Naive thymus-derived CD4-positive, alpha-beta T cell (primary cell): ENCODE measurements around the gene FAM216A. TPM values are rescaled to one million over a fixed set of nuclear protein-coding genes. Genes with fewer than 3 reads are reported as not detected.

Experiments
- ATAC-seq: fragments of 150-1000 bp; cut with Tn5 transposase; 2 replicates; pipeline ENCODE4 v1.10.0; 2021; ENCODE audit warnings: mild to moderate bottlenecking, moderate library complexity
- CTCF ChIA-PET: fragments of 350-600 bp; sonication (Branson Sonifier 250); formaldehyde crosslinking; loops from one replicate; lab custom pipeline; 2021; ENCODE audit warnings: antibody characterized with exemption; lab: Charles Lee
- POLR2A ChIA-PET: fragments of 350-600 bp; sonication (Branson Sonifier 250); formaldehyde crosslinking; loops from one replicate; lab custom pipeline; 2021; ENCODE audit warnings: antibody characterized with exemption, inconsistent platforms; lab: Charles Lee
- DNase-seq, 9 donors: peaks; one replicate each; pipeline versions ENCODE4 v3.0.0 to v3.0.0-alpha.2; 2020 to 2022; ENCODE audit warnings: mixed read lengths in 1 of 9
- H3K27ac ChIP-seq: one replicate; pipeline ENCODE4 v1.7.0; 2013; ENCODE audit warnings: mild to moderate bottlenecking, low read depth, low read length, moderate library complexity
- H3K27me3 ChIP-seq, 2 donors: one replicate each; pipeline ENCODE4 v1.7.0; 2013; ENCODE audit warnings: low read length in 2 of 2, mild to moderate bottlenecking in 2 of 2, moderate library complexity in 2 of 2; ENCODE audit not compliant: control insufficient read depth in 2 of 2, insufficient read depth in 2 of 2
- H3K36me3 ChIP-seq, 3 experiments: 1 replicate in 2 of 3; 2 replicates in 1 of 3; pipeline ENCODE4 v1.7.0; 2013; ENCODE audit warnings: low read length in 3 of 3, mild to moderate bottlenecking in 3 of 3, moderate library complexity in 1 of 3; ENCODE audit not compliant: insufficient read depth in 3 of 3, control insufficient read depth in 2 of 3
- H3K4me1 ChIP-seq, 2 donors: one replicate each; pipeline ENCODE4 v1.7.0; 2013; ENCODE audit warnings: low read length in 2 of 2, mild to moderate bottlenecking in 2 of 2, moderate library complexity in 1 of 2; ENCODE audit not compliant: control insufficient read depth in 2 of 2, insufficient read depth in 2 of 2
- H3K4me3 ChIP-seq: 2 replicates; pipeline ENCODE4 v1.7.0; 2013; ENCODE audit warnings: mild to moderate bottlenecking, low read length
- H3K9me3 ChIP-seq, 3 experiments: 1 replicate in 2 of 3; 2 replicates in 1 of 3; pipeline ENCODE4 v1.7.0; 2013; ENCODE audit warnings: low read length in 3 of 3; ENCODE audit not compliant: control insufficient read depth in 2 of 3
- H3K27ac Mint-ChIP-seq, 9 donors: one replicate each; pipeline ENCODE4 v1.8.0; 2020 to 2022; ENCODE audit warnings: mixed read lengths in 9 of 9, mild to moderate bottlenecking in 8 of 9, moderate library complexity in 5 of 9, inconsistent platforms in 2 of 9
- H3K27me3 Mint-ChIP-seq, 5 donors: one replicate each; pipeline ENCODE4 v1.8.0; 2021 to 2022; ENCODE audit warnings: mixed read lengths in 5 of 5, mild to moderate bottlenecking in 1 of 5
- H3K36me3 Mint-ChIP-seq, 5 donors: one replicate each; pipeline ENCODE4 v1.8.0; 2020 to 2022; ENCODE audit warnings: mixed read lengths in 5 of 5, mild to moderate bottlenecking in 3 of 5, inconsistent platforms in 1 of 5
- H3K4me1 Mint-ChIP-seq, 7 donors: one replicate each; pipeline ENCODE4 v1.8.0; 2020 to 2022; ENCODE audit warnings: mixed read lengths in 7 of 7, mild to moderate bottlenecking in 3 of 7, inconsistent platforms in 1 of 7
- H3K4me3 Mint-ChIP-seq, 10 donors: one replicate each; pipeline ENCODE4 v1.8.0; 2020 to 2022; ENCODE audit warnings: mild to moderate bottlenecking in 10 of 10, mixed read lengths in 10 of 10, moderate library complexity in 6 of 10, inconsistent platforms in 2 of 10
- H3K9me3 Mint-ChIP-seq, 11 donors: one replicate each; pipeline ENCODE4 v1.8.0; 2020 to 2022; ENCODE audit warnings: mixed read lengths in 11 of 11, mild to moderate bottlenecking in 4 of 11, inconsistent platforms in 1 of 11, moderate library complexity in 1 of 11
- intact Hi-C, 2 donors: fragments of 100-400 bp; cut with micrococcal nuclease; formaldehyde crosslinking; loops; one replicate each; pipeline ENCODE4 v1.15.1; 2023
- polyA plus RNA-seq, 2 donors: library from polyadenylated mRNA; unstranded; fragments of 300-500 nt; fragmentation: Illumina TruSeq; gene quantifications; one replicate each; pipeline ENCODE4 v1.2.3, GENCODE V29; 2021
- total RNA-seq, 6 experiments: library from RNA in 5 of 6; stranded (reverse) in 5 of 6; gene quantifications; 1 replicate in 5 of 6; 2 replicates in 1 of 6; pipeline ENCODE4 v1.2.3 and lab custom pipeline; 2021 to 2026

The FAM216A gene
- total and polyA plus RNA-seq, 7 experiments from 2014 or later, result 5.3 to 24.1 (median 14.2) TPM

DNA sequence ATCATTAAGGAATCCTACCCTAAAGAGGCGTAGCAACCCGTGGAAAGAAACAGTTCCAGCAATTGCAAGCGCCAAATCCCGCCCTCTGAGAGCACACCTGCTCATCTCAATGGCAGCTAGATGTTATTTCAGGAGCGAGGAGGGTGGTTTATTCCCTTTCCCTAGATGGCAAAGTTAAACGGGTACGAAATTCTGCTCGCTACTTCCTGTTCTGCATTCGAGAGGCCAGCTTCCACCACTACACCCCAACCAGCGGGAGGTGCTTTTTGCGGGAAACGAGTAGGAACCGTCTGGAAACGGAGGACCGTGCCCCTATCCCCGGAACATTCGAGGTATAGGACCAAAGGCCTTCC, 32.7 kb downstream of the FAM216A start:
- Mint-ChIP-seq H3K9me3 (peaks cover 0 to 6% (median 0%) of the 10 kb centered on the region in 11 donors), H3K36me3 (peaks cover 0 to 13% (median 0%) of the 10 kb centered on the region in 5 donors), H3K27me3 (peaks cover 0 to 3% (median 0%) of the 10 kb centered on the region in 5 donors), H3K27ac (peak overlapping the region; percentile 93 to 100 (median 97)), H3K4me3 (peak overlapping the region; percentile 88 to 100 (median 97)), H3K4me1 (peaks cover 22 to 52% (median 39%) of the 10 kb centered on the region in 7 donors)
- H3K36me3 ChIP-seq, result peaks cover 0 to 4% (median 0%) of the 10 kb centered on the region in 3 experiments
- no peaks in the 10 kb centered on the region for H3K27me3 ChIP-seq
- POLR2A ChIA-PET, result interaction anchor here (0.6 to 3.4 kb wide), 9 partner anchors 10 to 241 kb away, joined by 3 to 52 read pairs (median 4); partner anchors contain the start of genes ARPC3, FAM216A and GPN3
- ATAC-seq, result peak; percentile 3
- H3K9me3 ChIP-seq, result no peaks in the 10 kb centered on the region
- intact Hi-C loops, result loop anchor here in 1 of 2 donors (1.0 to 5.0 kb wide), 4 partner anchors 99 to 1096 kb away; partner anchors contain the start of genes ANKRD13A, ATXN2 and GIT2
- H3K4me3 ChIP-seq, result peak overlapping the region; percentile 86
- CTCF ChIA-PET, result interaction anchor here (0.6 to 4.3 kb wide), 3 partner anchors 18 to 53 kb away, joined by 3 to 20 read pairs (median 8); partner anchors contain the start of genes FAM216A and GPN3
- DNase-seq, result no peak
- H3K4me1 ChIP-seq, result peaks cover 20 to 22% of the 10 kb centered on the region in 2 donors
- peak overlapping the region; percentile 89 for H3K27ac ChIP-seq

DNA sequence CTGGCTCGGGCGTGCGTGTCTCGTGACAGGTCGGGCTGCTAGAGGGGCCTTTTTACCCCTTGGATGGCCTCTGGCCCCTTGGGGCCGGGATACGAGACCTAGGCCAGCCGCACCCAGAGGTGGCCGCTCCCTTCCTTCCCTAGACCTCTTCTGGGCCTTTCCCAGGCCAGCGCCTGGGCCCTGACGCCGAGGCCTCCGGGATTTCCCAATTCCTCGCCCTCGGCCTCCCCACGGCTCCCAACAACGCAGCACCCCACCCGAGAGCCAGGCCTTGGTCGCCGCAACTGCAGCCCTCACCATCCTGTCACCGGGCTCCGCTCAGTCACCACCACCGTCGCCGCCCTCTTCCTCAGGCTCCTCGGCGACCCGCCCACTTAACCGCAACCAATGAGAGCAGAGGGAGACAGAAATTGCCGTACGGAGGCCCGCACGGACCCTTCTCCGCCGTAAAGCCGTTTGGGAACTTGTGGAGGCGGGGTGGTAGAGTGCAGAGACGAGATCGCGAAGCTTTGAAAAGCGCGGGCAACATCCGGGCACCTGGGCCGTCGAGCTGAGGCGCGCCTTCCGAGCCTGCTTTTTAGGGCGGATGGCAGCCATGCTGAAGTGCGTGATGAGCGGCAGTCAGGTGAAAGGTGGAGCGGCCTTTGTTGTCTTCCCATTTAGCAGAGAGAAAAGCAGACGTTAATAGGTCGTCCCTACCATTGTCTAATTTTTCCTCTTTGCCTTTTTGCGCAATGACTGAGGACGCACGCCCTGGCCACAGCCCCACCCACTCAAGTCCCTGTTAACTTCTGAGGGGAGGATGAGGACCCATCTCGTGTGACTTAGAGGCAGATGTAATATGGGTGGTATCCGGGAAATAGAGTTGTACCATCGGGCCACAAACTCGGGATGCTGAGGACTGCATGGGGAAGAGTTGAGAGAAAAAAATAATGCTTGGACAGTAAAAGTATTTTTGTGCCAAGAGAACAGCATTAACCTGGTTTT, 33.4 kb downstream of the FAM216A start, which contains the start of the genes RAD9B and VPS29:
RAD9B (plus strand) TSS at position 580 of the 987 bp plus-strand sequence; CDS start at position 587, 7 bp downstream.
VPS29 (minus strand) TSS at position 360 of the 987 bp plus-strand sequence; CDS start at position 300, 60 bp downstream.
- H3K4me3 ChIP-seq, result peak within 1 kb of the TSS; percentile 86
- no peaks in the 10 kb centered on the region for H3K27me3 ChIP-seq
- peak within 1 kb of the TSS; percentile 93 to 100 (median 97) for H3K27ac Mint-ChIP-seq
- H3K9me3 ChIP-seq, result no peaks in the 10 kb centered on the region
- POLR2A ChIA-PET, result interaction anchor here (0.6 to 3.4 kb wide), 15 partner anchors 9 to 195 kb away, joined by 3 to 52 read pairs (median 3); partner anchors contain the start of genes ARPC3, FAM216A, GPN3 and TCTN1
- ATAC-seq (peak; percentile 98), DNase-seq (peak; percentile 91 to 100 (median 99))
- peak within 1 kb of the TSS; percentile 88 to 100 (median 97) for H3K4me3 Mint-ChIP-seq
- intact Hi-C loops, result loop anchor here (1.0 to 5.0 kb wide), 12 partner anchors 34 to 1095 kb away; partner anchors contain the start of genes ARPC3 (in 2 of the 2), FAM216A (in 2 of the 2), GPN3 (in 2 of the 2) and PPTC7 (in 2 of the 2)
- H3K36me3 ChIP-seq, result peaks cover 0 to 4% (median 0%) of the 10 kb centered on the region in 3 experiments
- peaks cover 22 to 52% (median 39%) of the 10 kb centered on the region in 7 donors for H3K4me1 Mint-ChIP-seq
- H3K4me1 ChIP-seq, result peaks cover 20 to 22% of the 10 kb centered on the region in 2 donors
- H3K27me3 Mint-ChIP-seq, result peaks cover 0 to 3% (median 0%) of the 10 kb centered on the region in 5 donors
- H3K36me3 Mint-ChIP-seq, result peaks cover 0 to 13% (median 0%) of the 10 kb centered on the region in 5 donors
- CTCF ChIA-PET, result interaction anchor here (0.7 to 4.3 kb wide), 4 partner anchors 33 to 100 kb away, joined by 6 to 20 read pairs (median 7); partner anchors contain the start of genes ARPC3, FAM216A and GPN3
- peaks cover 0 to 6% (median 0%) of the 10 kb centered on the region in 11 donors for H3K9me3 Mint-ChIP-seq
- H3K27ac ChIP-seq, result peak within 1 kb of the TSS; percentile 89

DNA sequence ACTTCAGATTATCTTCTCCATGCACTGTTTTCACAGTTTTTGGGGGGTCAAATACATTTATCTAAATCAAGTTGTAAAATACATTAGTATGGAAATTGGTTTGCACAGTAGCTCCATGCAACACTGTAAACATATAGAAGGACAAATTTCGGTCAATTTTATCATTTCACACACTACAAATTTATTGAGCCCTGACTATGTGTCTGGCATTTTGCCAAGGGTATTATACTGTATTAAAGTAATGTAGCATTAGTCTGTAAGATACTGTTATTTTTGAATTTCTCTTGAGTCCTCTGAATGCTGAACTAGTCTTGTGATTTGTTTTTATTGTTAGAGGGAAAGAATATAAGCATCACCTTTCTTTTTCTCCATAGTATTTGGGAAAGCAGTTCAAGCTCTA, 34.8 kb downstream of the FAM216A start:
- peaks cover 0 to 6% (median 0%) of the 10 kb centered on the region in 11 donors for H3K9me3 Mint-ChIP-seq
- H3K4me3 Mint-ChIP-seq, result peak overlapping the region in 3 of 10 donors; percentile 17 to 57 (median 54)
- Histone ChIP-seq H3K27ac (no peak overlapping the region), H3K36me3 (peaks cover 0 to 4% (median 0%) of the 10 kb centered on the region in 3 experiments), H3K27me3 (no peaks in the 10 kb centered on the region), H3K9me3 (no peaks in the 10 kb centered on the region), H3K4me3 (no peak overlapping the region), H3K4me1 (peaks cover 20 to 22% of the 10 kb centered on the region in 2 donors)
- no peak for DNase-seq
- intact Hi-C loops, result loop anchor here (2.0 to 5.0 kb wide), 4 partner anchors 97 to 1094 kb away; partner anchors contain the start of genes ANKRD13A (in 1 of the 2), ATXN2 (in 1 of the 2) and GIT2 (in 1 of the 2)
- peak overlapping the region in 8 of 9 donors; percentile 9 to 99 (median 76) for H3K27ac Mint-ChIP-seq
- peaks cover 21 to 47% (median 35%) of the 10 kb centered on the region in 7 donors for H3K4me1 Mint-ChIP-seq
- H3K27me3 Mint-ChIP-seq, result peaks cover 0 to 3% (median 0%) of the 10 kb centered on the region in 5 donors
- H3K36me3 Mint-ChIP-seq, result peaks cover 0 to 13% (median 0%) of the 10 kb centered on the region in 5 donors
- POLR2A ChIA-PET, result interaction anchor here (0.6 to 1.9 kb wide), 5 partner anchors 14 to 110 kb away, joined by 3 to 11 read pairs (median 5); partner anchors contain the start of genes ARPC3 and TCTN1
- CTCF ChIA-PET, result interaction anchor here (0.6 to 2.3 kb wide), 4 partner anchors 48 to 183 kb away, joined by 3 to 8 read pairs (median 4); no protein-coding TSS in a partner anchor
- ATAC-seq, result no peak

DNA sequence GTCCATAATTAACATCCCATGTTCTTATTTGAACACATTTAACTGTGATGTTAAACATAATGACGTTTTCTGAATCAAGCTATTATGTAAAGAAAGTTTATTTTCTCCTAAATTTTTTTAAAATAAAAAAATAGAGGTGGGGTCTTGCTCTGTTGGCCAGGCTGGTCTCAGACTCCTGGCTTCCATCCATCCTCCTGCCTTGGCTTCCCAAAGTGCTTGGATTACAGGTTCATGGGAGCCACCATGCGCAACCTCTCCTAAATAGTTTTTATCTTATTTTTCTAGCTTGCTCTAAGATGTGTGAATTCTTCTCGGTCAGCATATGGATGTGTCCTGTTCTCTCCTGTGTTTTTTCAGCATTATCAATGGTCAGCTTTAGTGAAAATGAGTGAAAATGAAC, 36.7 kb downstream of the FAM216A start:
- POLR2A ChIA-PET, result interaction anchor here (0.6 to 0.8 kb wide), 2 partner anchors 72 to 101 kb away, joined by 3 read pairs; no protein-coding TSS in a partner anchor
- Mint-ChIP-seq H3K4me3 (no peak overlapping the region), H3K9me3 (peaks cover 0 to 6% (median 0%) of the 10 kb centered on the region in 11 donors), H3K36me3 (peaks cover 0 to 9% (median 0%) of the 10 kb centered on the region in 5 donors), H3K27ac (no peak overlapping the region), H3K27me3 (peaks cover 0 to 3% (median 0%) of the 10 kb centered on the region in 5 donors), H3K4me1 (peaks cover 11 to 28% (median 19%) of the 10 kb centered on the region in 7 donors)
- peaks cover 9 to 11% of the 10 kb centered on the region in 2 donors for H3K4me1 ChIP-seq
- ATAC-seq (no peak), DNase-seq (no peak)
- H3K4me3 ChIP-seq, result no peak overlapping the region
- no peak overlapping the region for H3K27ac ChIP-seq
- peaks cover 0 to 4% (median 0%) of the 10 kb centered on the region in 3 experiments for H3K36me3 ChIP-seq
- H3K9me3 ChIP-seq, result no peaks in the 10 kb centered on the region
- intact Hi-C loops, result no loop called here
- H3K27me3 ChIP-seq, result no peaks in the 10 kb centered on the region
- CTCF ChIA-PET, result interaction anchor here (0.7 to 0.8 kb wide), 2 partner anchors 8 to 85 kb away, joined by 3 to 4 read pairs; no protein-coding TSS in a partner anchor

DNA sequence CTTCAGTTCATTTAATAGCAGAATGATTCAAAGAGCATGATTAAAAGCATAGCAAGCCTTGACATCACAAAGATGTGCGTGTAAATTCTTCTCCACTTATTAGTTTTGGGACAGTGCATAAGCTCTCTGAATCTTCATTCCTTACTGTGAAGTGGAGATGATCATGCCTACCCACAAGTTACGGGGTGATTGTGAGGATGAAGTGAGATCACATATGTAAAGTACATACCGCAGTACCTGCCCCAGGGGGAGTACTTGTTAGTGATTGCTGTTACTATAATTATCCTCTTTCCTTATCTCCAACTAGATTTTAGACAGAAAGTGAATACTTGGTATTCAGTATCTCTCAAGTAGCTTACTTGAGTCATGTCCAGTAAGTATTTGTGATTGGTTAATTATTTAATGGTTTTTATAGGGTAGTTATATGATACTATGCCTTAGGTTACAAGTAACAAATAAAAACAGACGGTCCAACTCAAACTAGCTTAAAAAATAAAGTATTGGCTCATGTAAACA, 39.5 kb downstream of the FAM216A start:
- peaks cover 0 to 3% (median 0%) of the 10 kb centered on the region in 7 donors for H3K4me1 Mint-ChIP-seq
- Histone ChIP-seq H3K9me3 (no peaks in the 10 kb centered on the region), H3K4me1 (no peaks in the 10 kb centered on the region), H3K36me3 (no peaks in the 10 kb centered on the region), H3K27me3 (no peaks in the 10 kb centered on the region), H3K27ac (no peak overlapping the region), H3K4me3 (no peak overlapping the region)
- no peak overlapping the region for H3K4me3 Mint-ChIP-seq
- POLR2A ChIA-PET, result interaction anchor here (0.6 kb wide), 1 partner anchor 1036 kb away, joined by 3 read pairs; no protein-coding TSS in a partner anchor
- DNase-seq (no peak), ATAC-seq (no peak)
- no peaks in the 10 kb centered on the region for H3K36me3 Mint-ChIP-seq
- H3K27ac Mint-ChIP-seq, result no peak overlapping the region
- intact Hi-C loops, result no loop called here
- H3K9me3 Mint-ChIP-seq, result no peaks in the 10 kb centered on the region
- peaks cover 0 to 5% (median 0%) of the 10 kb centered on the region in 5 donors for H3K27me3 Mint-ChIP-seq
- CTCF ChIA-PET, result interaction anchor here (0.6 to 1.4 kb wide), 3 partner anchors 52 to 315 kb away, joined by 3 read pairs; no protein-coding TSS in a partner anchor
